Measurements from ENCODE around the gene MTF1. TPM values are rescaled to one million over a fixed set of nuclear protein-coding genes. Genes with fewer than 3 reads are reported as not detected.

Gene MTF1
- polyA plus RNA-seq, 1 donor from 2014 or later: 3.7 TPM

DNA sequence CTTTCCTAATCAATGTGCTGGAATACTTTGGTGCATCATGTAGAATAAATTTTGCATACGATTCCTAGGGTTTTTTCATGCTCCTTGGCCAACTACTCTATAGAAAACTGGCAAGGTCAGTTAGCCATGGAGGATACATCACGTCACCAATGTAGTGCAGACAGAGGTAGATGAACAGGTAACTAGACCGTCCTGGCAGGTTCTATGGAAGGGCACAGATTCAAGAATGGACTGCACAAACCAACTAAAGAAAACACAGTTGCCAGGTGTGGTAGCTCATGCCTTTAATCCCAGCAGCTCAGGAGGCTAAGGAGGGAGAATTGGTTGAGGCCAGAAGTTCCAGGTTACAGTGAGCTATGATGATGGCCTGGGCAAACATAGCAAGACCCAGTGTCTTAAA lies 9.9 kb downstream of the MTF1 start:
- Histone ChIP-seq H4K20me1 (ENCODE audit: insufficient read depth) (no peaks in the 10 kb centered on the region), H3K4me2 (ENCODE audit: low read length) (no peak overlapping the region)
- TF ChIP-seq MXI1 (conservative IDR thresholded peaks at IDR 0.05; ENCODE audit: poor library complexity, severe bottlenecking) (no peak), SMC3 (conservative IDR thresholded peaks at IDR 0.05; ENCODE audit: poor library complexity) (no peak), POLR2AphosphoS5 (IDR thresholded peaks at IDR 0.05) (no peak), REST (IDR thresholded peaks at IDR 0.05; ENCODE audit: borderline replicate concordance) (no peak), EZH2 (IDR thresholded peaks at IDR 0.05; ENCODE audit: borderline replicate concordance, insufficient read depth, low read length, poor library complexity, severe bottlenecking) (no peak), TAF1 (IDR thresholded peaks at IDR 0.05; ENCODE audit: low read depth) (no peak), RAD21 (conservative IDR thresholded peaks at IDR 0.05) (no peak), CTCF (IDR thresholded peaks at IDR 0.05; ENCODE audit: poor library complexity, severe bottlenecking) (no peak), EP300 (conservative IDR thresholded peaks at IDR 0.05; ENCODE audit: poor library complexity, severe bottlenecking) (no peak)

GRCh38 chr1:37846647-37847339 lies 12.6 kb downstream of the MTF1 start:
- no peak for TF ChIP-seq EZH2 (IDR thresholded peaks at IDR 0.05; ENCODE audit: borderline replicate concordance, insufficient read depth, low read length, poor library complexity, severe bottlenecking)
- Histone ChIP-seq H4K20me1 (ENCODE audit: insufficient read depth) (no peaks in the 10 kb centered on the region), H3K4me2 (ENCODE audit: low read length) (no peak overlapping the region), H3K79me2 (replicated peaks; ENCODE audit: insufficient read depth, low read length) (peaks cover 30% of the 10 kb centered on the region), H3K36me3 (ENCODE audit: insufficient read depth, low read length) (no peaks in the 10 kb centered on the region), H3K27ac (ENCODE audit: low read length) (no peak overlapping the region), H3K9me2 (ENCODE audit: insufficient read depth, low read length) (no peaks in the 10 kb centered on the region), H3F3A (ENCODE audit: insufficient read depth, low read length, poor library complexity, severe bottlenecking) (no peaks in the 10 kb centered on the region), H2AFZ (ENCODE audit: low read depth, low read length) (no peak overlapping the region), H3K27me3 (ENCODE audit: insufficient read depth, low read depth, low read length) (no peaks in the 10 kb centered on the region), H3K9ac (ENCODE audit: low read length) (no peak overlapping the region), H3K4me3 (ENCODE audit: low read length) (no peak overlapping the region), H3K9me3 (ENCODE audit: low read length) (no peaks in the 10 kb centered on the region)

More for the DNA sequence above, 9.9 kb downstream of the MTF1 start:
- Histone ChIP-seq H3K4me3 (ENCODE audit: low read length) (no peak overlapping the region), H3K27ac (ENCODE audit: low read length) (no peak overlapping the region), H2AFZ (ENCODE audit: low read depth, low read length) (no peak overlapping the region), H3K27me3 (ENCODE audit: insufficient read depth, low read depth, low read length) (no peaks in the 10 kb centered on the region), H3F3A (ENCODE audit: insufficient read depth, low read length, poor library complexity, severe bottlenecking) (no peaks in the 10 kb centered on the region), H3K79me2 (replicated peaks; ENCODE audit: insufficient read depth, low read length) (peaks cover 44% of the 10 kb centered on the region), H3K9me3 (ENCODE audit: low read length) (no peaks in the 10 kb centered on the region), H3K36me3 (ENCODE audit: insufficient read depth, low read length) (no peaks in the 10 kb centered on the region), H3K9ac (ENCODE audit: low read length) (no peak overlapping the region), H3K9me2 (ENCODE audit: insufficient read depth, low read length) (no peaks in the 10 kb centered on the region)

All from neural cell (in vitro differentiated cells).